Astrocyte (in vitro differentiated cells and primary cell): ENCODE data around the gene CD84. TPM values are rescaled to one million over a fixed set of nuclear protein-coding genes. Genes with fewer than 3 reads are reported as not detected.
"Not testable (repeated sequence)": the region's sequence is repeated elsewhere in the genome, so short reads cannot be mapped to it uniquely, and the experiment has no call there.

ENCODE experiments used
- DNase-seq: peaks from one replicate; pipeline ENCODE4 v3.0.0-alpha.2; 2010; ENCODE audit warnings: low read depth
- FAIRE-seq: peaks from 2 replicates; lab custom pipeline; 2011; peaks lifted over from hg19 to GRCh38; lab: Jason Lieb, UNC
- H2AFZ ChIP-seq: 2 replicates; pipeline ENCODE4 v1.6.0; 2012; ENCODE audit warnings: low read depth, low read length, inconsistent platforms
- H3K27ac ChIP-seq: 2 replicates; pipeline ENCODE4 v1.5.1; 2011; ENCODE audit warnings: low read depth, low read length, inconsistent platforms
- H3K27me3 ChIP-seq: 2 replicates; pipeline ENCODE4 v1.6.0; 2011; ENCODE audit warnings: low read length, inconsistent platforms; ENCODE audit not compliant: insufficient read depth
- H3K36me3 ChIP-seq: 2 replicates; pipeline ENCODE4 v1.5.1; 2011; ENCODE audit warnings: low read length, inconsistent platforms; ENCODE audit not compliant: insufficient read depth
- H3K4me1 ChIP-seq: 2 replicates; pipeline ENCODE4 v1.5.1; 2011; ENCODE audit warnings: low read length, inconsistent platforms; ENCODE audit not compliant: insufficient read depth
- H3K4me2 ChIP-seq: 2 replicates; pipeline ENCODE4 v1.6.0; 2012; ENCODE audit warnings: low read length, inconsistent platforms
- H3K4me3 ChIP-seq: 2 replicates; pipeline ENCODE4 v1.5.1; 2011; ENCODE audit warnings: low read depth, mild to moderate bottlenecking, low read length, inconsistent platforms; ENCODE audit not compliant: insufficient read depth
- H3K79me2 ChIP-seq: 2 replicates; pipeline ENCODE4 v1.6.0; 2012; ENCODE audit warnings: mild to moderate bottlenecking, low read length, inconsistent platforms; ENCODE audit not compliant: insufficient read depth
- H3K9ac ChIP-seq: 2 replicates; pipeline ENCODE4 v1.6.0; 2012; ENCODE audit warnings: mild to moderate bottlenecking, low read length, inconsistent platforms
- H3K9me3 ChIP-seq: 2 replicates; pipeline ENCODE4 v1.5.1; 2012; ENCODE audit warnings: low read depth, mild to moderate bottlenecking, low read length, inconsistent platforms; ENCODE audit not compliant: insufficient read depth
- H4K20me1 ChIP-seq: 2 replicates; pipeline ENCODE4 v1.6.0; 2012; ENCODE audit warnings: low read length, inconsistent platforms; ENCODE audit not compliant: insufficient read depth
- H3K27ac Mint-ChIP-seq: one replicate; pipeline ENCODE4 v1.8.0; 2021; ENCODE audit warnings: mild to moderate bottlenecking, mixed read lengths; ENCODE audit not compliant: unreplicated experiment
- H3K27me3 Mint-ChIP-seq: one replicate; pipeline ENCODE4 v1.8.0; 2021; ENCODE audit warnings: low read depth, mixed read lengths; ENCODE audit not compliant: unreplicated experiment
- H3K36me3 Mint-ChIP-seq: one replicate; pipeline ENCODE4 v1.8.0; 2021; ENCODE audit warnings: low read depth, mixed read lengths; ENCODE audit not compliant: unreplicated experiment
- H3K4me1 Mint-ChIP-seq: one replicate; pipeline ENCODE4 v1.8.0; 2021; ENCODE audit warnings: low read depth, mixed read lengths; ENCODE audit not compliant: unreplicated experiment
- H3K4me3 Mint-ChIP-seq: one replicate; pipeline ENCODE4 v1.8.0; 2021; ENCODE audit warnings: mild to moderate bottlenecking, moderate library complexity, mixed read lengths; ENCODE audit not compliant: unreplicated experiment
- H3K9me3 Mint-ChIP-seq: one replicate; pipeline ENCODE4 v1.8.0; 2021; ENCODE audit warnings: mild to moderate bottlenecking, mixed read lengths; ENCODE audit not compliant: unreplicated experiment
- EZH2 ChIP-seq: IDR thresholded peaks from 2 replicates; pipeline ENCODE4 v1.6.1; 2012; ENCODE audit warnings: mild to moderate bottlenecking, low read length, inconsistent platforms; ENCODE audit not compliant: insufficient read depth
- total RNA-seq: library from RNA; stranded (reverse); gene quantifications from 2 replicates; pipeline ENCODE4 v1.2.1, GENCODE V29; 2021
- TF ChIP-seq, protein P1 (sequence below): IDR thresholded peaks from 2 replicates; pipeline ENCODE4 v1.5.1; 2011; ENCODE audit warnings: low read depth, mild to moderate bottlenecking, inconsistent platforms, low read length, moderate library complexity; ENCODE audit not compliant: insufficient read depth

Gene CD84
- total RNA-seq, 1 donor from 2014 or later = not detected

DNA sequence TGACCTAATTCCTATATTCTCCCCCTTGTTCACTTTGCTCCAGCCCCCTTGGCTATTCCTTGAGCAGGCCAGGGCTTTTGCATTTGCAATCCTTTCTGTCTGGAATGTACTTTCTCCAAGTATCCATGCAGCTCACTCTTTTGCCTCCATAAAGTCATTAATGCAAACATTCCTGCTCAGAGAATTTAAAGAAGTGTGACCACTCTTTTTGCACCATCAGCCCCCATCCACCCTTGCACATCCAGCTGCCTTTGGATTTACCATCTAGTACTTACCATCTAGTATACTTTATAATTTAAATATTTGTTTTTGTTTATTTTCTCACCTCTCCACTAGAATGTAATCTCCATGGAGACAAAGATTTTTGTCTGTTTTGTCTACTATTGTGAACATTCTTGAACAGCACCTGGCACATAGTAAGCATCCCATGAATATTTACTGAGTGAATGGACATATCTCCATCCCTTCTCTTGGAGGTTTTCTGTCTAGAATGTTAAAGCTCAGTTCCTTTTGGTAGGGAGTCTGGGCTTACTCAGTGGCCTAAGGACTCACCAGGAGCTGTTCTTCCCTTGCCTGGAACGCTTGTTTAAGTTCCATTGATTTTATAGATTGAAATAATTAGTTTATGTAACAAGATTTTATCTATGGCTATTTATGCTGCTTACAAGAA is 78.8 kb downstream of the CD84 start:
- H3K4me2 ChIP-seq = no peak overlapping the region
- H3K4me1 Mint-ChIP-seq = no peaks in the 10 kb centered on the region
- FAIRE-seq (no peak), DNase-seq (no peak)
- peaks cover 13% of the 10 kb centered on the region for H3K27me3 Mint-ChIP-seq
- no peaks in the 10 kb centered on the region for H3K4me1 ChIP-seq
- no peaks in the 10 kb centered on the region for H4K20me1 ChIP-seq
- no peaks in the 10 kb centered on the region for H3K36me3 Mint-ChIP-seq
- H3K27ac Mint-ChIP-seq = no peak overlapping the region
- H3K4me3 Mint-ChIP-seq = no peak overlapping the region
- H3K9me3 ChIP-seq = no peaks in the 10 kb centered on the region
- H3K27me3 ChIP-seq = no peaks in the 10 kb centered on the region
- no peak overlapping the region for H3K9ac ChIP-seq
- H3K9me3 Mint-ChIP-seq = peaks cover 3% of the 10 kb centered on the region
- H2AFZ ChIP-seq = no peak overlapping the region
- H3K36me3 ChIP-seq = no peaks in the 10 kb centered on the region
- no peak overlapping the region for H3K27ac ChIP-seq
- no peaks in the 10 kb centered on the region for H3K79me2 ChIP-seq
- TF ChIP-seq, protein P1, sequence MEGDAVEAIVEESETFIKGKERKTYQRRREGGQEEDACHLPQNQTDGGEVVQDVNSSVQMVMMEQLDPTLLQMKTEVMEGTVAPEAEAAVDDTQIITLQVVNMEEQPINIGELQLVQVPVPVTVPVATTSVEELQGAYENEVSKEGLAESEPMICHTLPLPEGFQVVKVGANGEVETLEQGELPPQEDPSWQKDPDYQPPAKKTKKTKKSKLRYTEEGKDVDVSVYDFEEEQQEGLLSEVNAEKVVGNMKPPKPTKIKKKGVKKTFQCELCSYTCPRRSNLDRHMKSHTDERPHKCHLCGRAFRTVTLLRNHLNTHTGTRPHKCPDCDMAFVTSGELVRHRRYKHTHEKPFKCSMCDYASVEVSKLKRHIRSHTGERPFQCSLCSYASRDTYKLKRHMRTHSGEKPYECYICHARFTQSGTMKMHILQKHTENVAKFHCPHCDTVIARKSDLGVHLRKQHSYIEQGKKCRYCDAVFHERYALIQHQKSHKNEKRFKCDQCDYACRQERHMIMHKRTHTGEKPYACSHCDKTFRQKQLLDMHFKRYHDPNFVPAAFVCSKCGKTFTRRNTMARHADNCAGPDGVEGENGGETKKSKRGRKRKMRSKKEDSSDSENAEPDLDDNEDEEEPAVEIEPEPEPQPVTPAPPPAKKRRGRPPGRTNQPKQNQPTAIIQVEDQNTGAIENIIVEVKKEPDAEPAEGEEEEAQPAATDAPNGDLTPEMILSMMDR = no peak
- no peak for TF ChIP-seq EZH2
- H3K4me3 ChIP-seq = no peak overlapping the region

DNA sequence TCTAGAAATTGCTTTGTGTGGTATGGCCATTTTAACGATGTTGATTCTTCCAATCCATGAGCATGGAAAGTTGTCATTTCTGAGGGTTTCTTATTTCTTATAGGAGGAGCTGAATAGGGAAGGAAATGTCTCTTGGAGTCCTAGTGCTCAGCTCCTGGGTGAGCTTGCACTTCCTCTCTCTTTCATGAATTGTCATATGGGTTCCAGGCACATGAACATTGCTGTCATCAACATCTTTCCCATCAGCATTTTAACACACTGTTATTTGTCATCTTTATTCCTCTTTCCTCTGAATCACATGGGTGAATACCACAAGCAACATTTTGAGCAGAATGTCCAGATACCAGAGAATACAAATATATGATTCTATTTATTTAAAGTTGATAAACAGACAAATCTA is 79.7 kb downstream of the CD84 start:
- no peak for FAIRE-seq
- no peaks in the 10 kb centered on the region for H3K4me1 Mint-ChIP-seq
- Histone ChIP-seq H3K4me2 (no peak overlapping the region), H2AFZ (no peak overlapping the region), H3K4me3 (no peak overlapping the region), H3K27me3 (no peaks in the 10 kb centered on the region), H3K4me1 (no peaks in the 10 kb centered on the region), H4K20me1 (no peaks in the 10 kb centered on the region), H3K36me3 (no peaks in the 10 kb centered on the region), H3K27ac (no peak overlapping the region), H3K79me2 (no peaks in the 10 kb centered on the region), H3K9ac (no peak overlapping the region), H3K9me3 (no peaks in the 10 kb centered on the region)
- H3K36me3 Mint-ChIP-seq = no peaks in the 10 kb centered on the region
- H3K27me3 Mint-ChIP-seq = peaks cover 13% of the 10 kb centered on the region
- peaks cover 2% of the 10 kb centered on the region for H3K9me3 Mint-ChIP-seq
- TF ChIP-seq, protein P1 = no peak
- TF ChIP-seq EZH2 = no peak
- H3K4me3 Mint-ChIP-seq = no peak overlapping the region
- no peak overlapping the region for H3K27ac Mint-ChIP-seq
- DNase-seq = no peak

- H3K36me3 ChIP-seq, H3K9me3 ChIP-seq, H3K27ac ChIP-seq, H3K4me3 Mint-ChIP-seq, H2AFZ ChIP-seq, H3K9ac ChIP-seq, H3K4me3 ChIP-seq, H3K79me2 ChIP-seq, H3K27ac Mint-ChIP-seq, FAIRE-seq, H3K4me2 ChIP-seq, H3K4me1 ChIP-seq, H3K9me3 Mint-ChIP-seq, H3K4me1 Mint-ChIP-seq, H4K20me1 ChIP-seq, H3K36me3 Mint-ChIP-seq, DNase-seq, H3K27me3 ChIP-seq: not testable (repeated sequence)
- peaks cover 13% of the 10 kb centered on the region for H3K27me3 Mint-ChIP-seq
These were observed 80.8 kb downstream of the CD84 start for GRCh38 chr1:160498301-160499065.
